NCI-H1105 (cell line): ENCODE measurements around the gene LTBP3.

Experiments used
- DNase-seq: peaks from one replicate; lab custom pipeline; 2025; lab: John Stamatoyannopoulos, UW

The LTBP3 gene

GRCh38 chr11:65554057-65554818 lies 3.9 kb downstream of the LTBP3 start:
- DNase-seq = no peak

- no peak for DNase-seq
Measured at GRCh38 chr11:65553301-65554001, 4.7 kb downstream of the LTBP3 start.

DNA sequence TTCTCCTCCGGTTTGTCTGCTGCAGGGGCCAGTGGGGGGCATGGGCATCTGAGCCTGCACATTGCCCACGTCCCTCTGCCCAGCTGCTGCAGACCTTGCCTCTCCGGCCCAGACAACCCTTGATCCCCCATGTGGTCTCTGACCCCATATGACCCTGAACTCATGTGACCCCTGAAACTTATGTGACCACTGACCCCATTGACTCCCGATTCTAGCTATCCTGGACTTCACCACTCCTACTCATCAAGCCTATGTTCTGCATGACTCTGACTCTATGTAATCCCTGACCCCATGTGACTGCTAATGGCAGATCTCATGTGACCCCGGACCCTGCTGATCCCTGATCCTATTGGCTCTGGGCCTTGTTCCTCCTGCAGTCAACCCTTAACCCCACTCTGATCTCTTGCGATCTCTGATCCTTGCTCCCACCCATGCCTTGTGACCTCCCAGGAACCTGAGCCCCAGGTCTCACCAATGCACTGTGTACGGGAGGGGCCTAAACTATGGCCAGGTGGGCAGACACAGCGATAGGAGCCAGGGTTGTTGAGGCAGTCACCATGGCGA lies 5.7 kb downstream of the LTBP3 start:
- DNase-seq = no peak

GRCh38 chr11:65551572-65552387 lies 6.4 kb downstream of the LTBP3 start:
- DNase-seq = peak; percentile 85

GRCh38 chr11:65549096-65549495 lies 9.1 kb downstream of the LTBP3 start:
- no peak for DNase-seq

GRCh38 chr11:65548395-65548794 lies 9.8 kb downstream of the LTBP3 start:
- no peak for DNase-seq

GRCh38 chr11:65547446-65548125 lies 10.6 kb downstream of the LTBP3 start:
- DNase-seq = no peak

DNA sequence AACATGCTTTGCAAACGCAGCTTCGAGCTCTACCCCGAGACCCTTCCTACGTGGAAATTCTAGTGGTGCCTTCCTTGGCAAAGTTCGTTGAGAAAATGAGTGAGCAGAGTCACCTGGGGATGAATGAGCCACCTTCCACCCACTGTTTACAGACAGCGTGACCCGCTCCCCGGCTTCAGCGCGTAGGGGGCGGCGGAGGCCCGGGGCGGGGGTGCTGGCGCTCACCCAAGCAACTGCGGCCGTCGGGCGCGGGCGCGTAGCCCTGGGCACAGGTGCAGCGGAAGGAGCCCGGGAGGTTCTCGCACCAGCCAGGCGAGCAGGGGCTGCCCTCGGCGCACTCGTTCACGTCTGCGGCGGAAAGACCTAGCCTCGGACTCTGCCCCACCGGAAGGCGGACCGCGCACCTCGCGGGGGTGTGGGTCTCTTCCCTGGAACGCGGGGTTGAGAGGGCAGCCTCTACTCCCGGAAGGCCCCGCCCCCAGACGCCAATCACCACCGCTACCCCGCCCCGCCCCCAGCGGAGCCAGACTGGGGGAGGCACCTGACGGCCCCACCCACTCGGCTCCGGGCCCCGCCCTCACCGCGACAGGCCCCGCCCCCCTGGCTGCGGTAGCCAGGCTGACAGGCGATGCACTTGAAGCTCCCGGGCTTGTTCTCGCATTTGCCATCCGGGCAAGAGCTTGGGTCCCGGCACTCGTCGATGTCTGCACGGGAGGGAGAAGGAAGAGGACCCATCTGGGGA lies 11.8 kb downstream of the LTBP3 start:
- peak; percentile 93 for DNase-seq

- DNase-seq = no peak
Measured at GRCh38 chr11:65545853-65546216, 12.3 kb downstream of the LTBP3 start.

DNA sequence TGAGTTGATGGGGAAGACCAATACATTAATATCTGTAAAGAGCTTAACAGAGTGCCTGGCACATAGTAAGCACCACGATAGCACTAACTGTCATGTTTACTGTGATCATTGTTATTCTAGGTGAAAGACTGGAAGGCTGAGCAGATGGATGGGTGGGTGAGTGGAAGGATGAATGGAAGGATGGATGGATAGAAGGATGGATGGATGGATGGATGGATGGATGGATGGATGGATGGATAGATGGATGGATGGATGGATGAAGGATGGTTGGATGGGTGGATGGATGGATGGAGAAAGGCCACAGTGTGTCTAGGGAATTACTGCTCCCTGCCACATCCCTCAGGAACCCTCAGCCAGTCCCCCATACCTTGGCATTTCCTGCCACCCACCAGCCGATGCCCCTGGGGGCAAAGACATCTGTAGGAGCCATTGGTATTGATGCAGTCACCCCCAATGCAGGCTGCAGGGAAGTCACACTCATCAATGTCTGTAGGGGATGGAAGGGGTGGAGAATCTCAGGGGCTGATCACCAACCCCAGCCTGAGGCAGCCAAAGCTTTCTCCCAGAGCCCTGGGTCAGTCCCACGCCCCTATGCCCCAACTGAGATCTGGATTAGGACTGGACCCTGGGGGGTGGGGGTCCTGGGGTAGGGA lies 15.3 kb downstream of the LTBP3 start:
- DNase-seq = no peak

DNA sequence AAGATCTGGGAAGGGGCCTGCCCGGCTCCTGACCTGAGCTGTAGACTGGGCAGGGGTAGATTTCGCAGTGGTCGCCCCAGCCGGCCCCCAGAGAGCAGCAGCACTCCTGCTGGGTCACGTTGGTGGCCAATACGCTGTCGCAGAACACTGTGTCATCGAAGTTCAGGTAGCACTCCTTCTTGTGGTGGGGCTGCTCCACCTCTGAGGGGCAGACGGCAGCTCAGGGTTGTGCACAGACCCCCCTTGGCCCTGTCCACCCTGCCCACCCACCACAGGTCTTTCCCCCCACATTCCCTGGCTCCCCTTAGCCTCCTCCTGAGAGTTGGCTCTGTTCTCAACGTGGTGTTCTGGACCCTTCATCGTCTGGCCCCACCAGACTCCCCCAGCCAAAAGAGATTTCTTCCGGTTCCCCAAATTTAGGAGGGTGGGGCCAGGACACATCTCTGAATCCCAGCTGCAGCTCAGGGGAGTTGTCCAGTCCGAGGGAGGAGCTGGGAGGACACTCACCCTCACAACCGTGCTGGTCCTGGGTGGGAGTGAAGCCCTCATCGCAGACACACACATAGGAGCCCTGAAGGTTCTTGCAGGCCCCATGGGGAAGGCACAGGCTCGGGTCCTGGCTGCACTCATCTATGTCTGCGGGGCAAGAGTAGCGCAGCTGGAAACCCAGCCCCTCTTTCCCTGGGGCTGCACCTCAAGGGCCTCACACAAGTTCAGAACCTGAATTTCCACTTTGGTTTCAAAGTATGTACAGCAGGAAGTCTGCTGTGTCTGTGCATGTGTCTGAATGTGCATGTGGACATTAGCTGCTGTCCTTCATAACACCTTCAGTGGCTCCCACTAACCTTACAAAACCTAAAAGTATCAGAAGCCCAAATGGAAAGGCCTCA lies 16.8 kb downstream of the LTBP3 start:
- DNase-seq = no peak

- DNase-seq = peak; percentile 83
Measured at GRCh38 chr11:65540290-65541092, 17.7 kb downstream of the LTBP3 start.

GRCh38 chr11:65539744-65540289 lies 18.3 kb downstream of the LTBP3 start:
- peak; percentile 57 for DNase-seq

DNA sequence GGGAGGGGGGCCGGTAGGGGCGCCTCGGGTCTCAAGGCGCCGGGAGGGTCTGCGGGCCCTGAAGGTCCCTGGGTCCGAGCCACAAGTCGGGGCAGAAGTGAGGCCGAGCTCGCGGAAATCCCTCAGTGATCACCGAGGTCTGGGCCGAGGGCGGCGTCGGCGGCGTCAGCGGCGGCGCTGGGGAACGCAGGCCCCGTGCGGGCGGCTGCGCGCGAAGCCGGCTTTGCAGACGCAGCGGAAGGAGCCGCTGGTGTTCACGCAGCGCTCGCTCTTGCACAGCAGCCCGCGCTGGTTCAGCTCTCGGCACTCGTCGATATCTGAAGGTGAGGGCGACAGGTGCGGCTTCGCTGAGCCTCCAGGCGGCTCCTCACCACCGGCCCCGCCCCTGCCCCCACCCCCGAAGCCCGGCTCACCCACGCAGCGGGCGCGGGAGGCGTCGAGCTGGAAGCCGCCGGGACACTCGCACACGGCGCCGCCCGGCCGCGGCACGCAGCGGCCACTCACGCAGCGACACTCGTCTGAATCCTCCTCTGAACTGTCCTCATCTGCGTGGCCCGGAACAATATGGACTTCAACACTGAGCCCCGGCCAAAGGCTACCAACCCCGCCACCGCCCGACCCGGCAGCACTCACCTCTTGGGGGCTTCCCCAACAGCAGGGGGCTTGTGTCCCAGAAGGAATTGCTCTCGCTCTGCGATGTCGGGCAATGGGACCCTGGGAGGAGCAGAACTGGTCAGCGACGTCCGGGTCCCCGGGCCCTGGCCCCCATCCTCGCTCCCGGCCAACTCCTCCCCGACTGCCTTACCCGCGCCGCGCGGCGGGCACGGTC lies 19.0 kb downstream of the LTBP3 start:
- no peak for DNase-seq

DNA sequence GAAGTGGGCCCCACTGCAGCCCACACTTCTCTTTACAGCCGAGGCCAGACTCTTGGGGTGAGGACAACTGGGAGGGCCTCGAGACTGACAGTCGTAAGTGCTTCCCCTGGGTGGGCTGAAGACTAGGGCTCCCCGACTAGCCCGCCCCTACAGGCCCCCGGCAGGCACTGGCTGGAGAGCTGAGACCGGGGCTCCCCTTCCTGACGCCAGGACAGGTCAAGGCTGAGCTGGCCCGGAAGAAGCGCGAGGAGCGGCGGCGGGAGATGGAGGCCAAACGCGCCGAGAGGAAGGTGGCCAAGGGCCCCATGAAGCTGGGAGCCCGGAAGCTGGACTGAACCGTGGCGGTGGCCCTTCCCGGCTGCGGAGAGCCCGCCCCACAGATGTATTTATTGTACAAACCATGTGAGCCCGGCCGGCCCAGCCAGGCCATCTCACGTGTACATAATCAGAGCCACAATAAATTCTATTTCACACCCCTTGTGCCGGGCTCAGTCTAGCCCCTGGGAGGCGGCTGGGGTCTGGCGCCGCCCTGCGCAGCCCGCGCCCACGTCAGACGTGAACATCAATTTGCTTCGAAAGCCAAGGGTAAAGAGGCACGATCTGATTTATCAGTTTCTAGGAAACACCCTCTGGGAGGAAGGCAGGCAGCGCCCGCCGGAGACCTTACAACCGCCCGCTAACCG lies 19.8 kb downstream of the LTBP3 start:
- no peak for DNase-seq

GRCh38 chr11:65537620-65538231 lies 20.4 kb downstream of the LTBP3 start:
- no peak for DNase-seq

- DNase-seq = no peak
Measured at GRCh38 chr11:65537296-65537597, 20.9 kb downstream of the LTBP3 start.
